Right atrium auricular region (tissue), 2 donors: Measurements from ENCODE around the gene PKP3. TPM values are rescaled to one million over a fixed set of nuclear protein-coding genes. Genes with fewer than 3 reads are reported as not detected.

Source experiments
- DNase-seq: peaks from one replicate; pipeline ENCODE4 v3.0.0-alpha.2; 2019; ENCODE audit warnings: low spot score
- H3K27ac ChIP-seq, 2 donors: fragments of 200-600 bp; sonication (generic); 1 replicate in 1 of 2; 2 replicates in 1 of 2; pipeline ENCODE4 v1.5.1; 2016 to 2019
- H3K27me3 ChIP-seq, 2 donors: fragments of 200-600 bp; sonication (generic); one replicate each; pipeline versions ENCODE4 v1.5.1 to v1.6.0; 2017 to 2019
- H3K36me3 ChIP-seq: fragments of 200-600 bp; sonication (generic); one replicate; pipeline ENCODE4 v1.5.1; 2016
- H3K4me1 ChIP-seq, 2 donors: fragments of 200-600 bp; sonication (generic); one replicate each; pipeline versions ENCODE4 v1.5.1 to v1.6.0; 2017 to 2019
- H3K4me3 ChIP-seq, 2 donors: fragments of 200-600 bp; sonication (generic); 1 replicate in 1 of 2; 2 replicates in 1 of 2; pipeline ENCODE4 v1.5.1; 2017 to 2019; ENCODE audit warnings: mild to moderate bottlenecking in 1 of 2, moderate library complexity in 1 of 2
- H3K9me3 ChIP-seq, 2 donors: fragments of 200-600 bp; sonication (generic); one replicate each; pipeline ENCODE4 v1.5.1; 2019
- total RNA-seq, 2 donors: library from RNA; depleted of rRNA; stranded (reverse); fragments of >200 nt; gene quantifications; one replicate each; pipeline ENCODE4 v1.1.0, GENCODE V29; 2016
- TF ChIP-seq, protein P1 (sequence below), 2 donors: fragments of 200-600 bp; sonication (generic); IDR thresholded peaks; one replicate each; pipeline ENCODE4 v1.5.1; 2019; ENCODE audit warnings: antibody characterized with exemption in 2 of 2

The PKP3 gene
- total RNA-seq, 2 donors from 2014 or later, result 0.43 to 1.0 TPM

DNA sequence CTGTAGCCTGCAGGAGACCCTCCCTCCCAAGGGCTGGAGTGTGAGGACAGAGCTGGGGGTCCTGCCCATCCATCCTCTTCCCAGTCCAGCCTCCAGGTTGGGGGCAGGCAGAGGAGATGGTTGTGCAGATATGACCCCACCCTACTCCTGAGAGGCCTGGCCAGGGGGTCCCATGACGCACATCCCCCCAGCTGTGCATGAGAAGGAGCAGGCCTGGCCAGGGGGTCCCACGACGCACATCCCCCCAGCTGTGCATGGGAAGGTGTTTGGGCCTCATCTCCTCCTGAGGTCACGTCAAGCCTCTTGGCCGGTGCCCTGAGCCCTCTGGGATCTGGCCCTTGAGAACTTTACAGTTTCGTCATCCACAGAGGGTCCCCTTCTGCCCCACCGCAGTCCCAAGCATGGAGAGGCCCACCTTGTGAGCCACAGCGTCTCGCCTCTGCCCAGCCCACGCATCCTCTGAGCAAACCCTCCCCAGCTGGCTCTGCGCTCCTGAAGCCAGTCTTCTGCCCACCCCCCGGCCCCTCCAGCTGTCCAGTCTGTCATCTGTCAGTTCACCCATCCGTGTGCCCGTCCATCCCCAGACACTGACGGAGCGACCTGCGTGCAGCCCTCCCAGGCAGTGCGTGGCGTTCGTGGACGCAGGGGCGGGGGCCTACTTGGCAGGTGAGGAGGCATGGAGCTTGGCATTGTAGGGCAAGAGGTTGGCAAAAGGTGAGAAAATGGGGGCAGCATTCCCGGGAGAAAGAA is 45.5 kb downstream of the PKP3 start:
- H3K4me3 ChIP-seq, result no peak overlapping the region
- TF ChIP-seq, protein P1, sequence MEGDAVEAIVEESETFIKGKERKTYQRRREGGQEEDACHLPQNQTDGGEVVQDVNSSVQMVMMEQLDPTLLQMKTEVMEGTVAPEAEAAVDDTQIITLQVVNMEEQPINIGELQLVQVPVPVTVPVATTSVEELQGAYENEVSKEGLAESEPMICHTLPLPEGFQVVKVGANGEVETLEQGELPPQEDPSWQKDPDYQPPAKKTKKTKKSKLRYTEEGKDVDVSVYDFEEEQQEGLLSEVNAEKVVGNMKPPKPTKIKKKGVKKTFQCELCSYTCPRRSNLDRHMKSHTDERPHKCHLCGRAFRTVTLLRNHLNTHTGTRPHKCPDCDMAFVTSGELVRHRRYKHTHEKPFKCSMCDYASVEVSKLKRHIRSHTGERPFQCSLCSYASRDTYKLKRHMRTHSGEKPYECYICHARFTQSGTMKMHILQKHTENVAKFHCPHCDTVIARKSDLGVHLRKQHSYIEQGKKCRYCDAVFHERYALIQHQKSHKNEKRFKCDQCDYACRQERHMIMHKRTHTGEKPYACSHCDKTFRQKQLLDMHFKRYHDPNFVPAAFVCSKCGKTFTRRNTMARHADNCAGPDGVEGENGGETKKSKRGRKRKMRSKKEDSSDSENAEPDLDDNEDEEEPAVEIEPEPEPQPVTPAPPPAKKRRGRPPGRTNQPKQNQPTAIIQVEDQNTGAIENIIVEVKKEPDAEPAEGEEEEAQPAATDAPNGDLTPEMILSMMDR (IDR thresholded peaks at IDR 0.05), result no peak
- peaks cover 0 to 6% of the 10 kb centered on the region in 2 donors for H3K27me3 ChIP-seq
- peaks cover 0 to 9% of the 10 kb centered on the region in 2 donors for H3K4me1 ChIP-seq
- DNase-seq, result no peak
- H3K36me3 ChIP-seq, result no peaks in the 10 kb centered on the region
- H3K9me3 ChIP-seq, result no peaks in the 10 kb centered on the region
- H3K27ac ChIP-seq, result no peak overlapping the region

DNA sequence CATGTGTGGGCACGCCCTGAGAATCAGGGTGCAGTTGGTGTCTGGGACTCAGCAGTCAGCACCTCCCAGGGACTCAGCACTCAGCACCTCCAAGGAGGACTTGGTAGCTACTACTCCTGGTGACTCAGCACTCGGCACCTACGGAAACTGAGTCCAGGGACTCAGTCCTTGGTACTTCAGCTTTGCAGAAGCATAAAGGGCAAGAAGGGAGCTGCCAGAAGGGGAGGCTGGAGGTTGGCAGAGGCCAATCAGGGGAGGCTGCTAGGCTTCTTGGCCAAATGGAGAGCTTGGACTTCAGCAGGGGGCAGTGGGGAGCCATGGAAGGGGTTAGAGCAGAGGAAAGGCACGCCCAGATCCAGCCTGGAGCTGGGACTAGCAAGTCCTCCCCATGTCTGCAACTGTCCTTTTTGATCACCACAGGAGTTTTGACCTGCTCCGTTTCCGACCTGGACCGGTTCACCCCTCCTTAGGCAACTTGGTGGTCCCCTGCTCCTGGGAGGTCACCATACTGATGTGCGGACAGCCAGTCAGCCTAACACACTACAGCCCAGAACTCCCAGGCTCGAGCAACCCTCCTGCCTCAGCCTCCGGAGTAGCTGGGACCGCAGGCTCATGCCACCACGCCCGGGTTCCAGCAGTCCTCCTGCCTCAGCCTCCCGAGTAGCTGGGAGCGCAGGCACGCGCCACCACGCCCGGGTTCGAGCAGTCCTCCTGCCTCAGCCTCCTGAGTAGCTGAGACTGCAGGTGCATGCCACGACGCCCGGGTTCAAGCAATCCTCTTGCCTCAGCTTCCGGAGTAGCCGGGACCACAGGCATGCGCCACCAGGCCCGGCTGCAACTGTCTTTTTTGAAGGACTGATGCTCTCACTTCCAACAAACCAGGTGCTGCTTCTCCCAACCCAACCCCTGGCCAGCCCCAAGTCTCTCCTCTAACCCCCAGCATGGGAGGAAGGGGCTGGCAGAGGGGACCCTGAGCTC is 46.3 kb downstream of the PKP3 start:
- H3K27me3 ChIP-seq, result peaks cover 0 to 6% of the 10 kb centered on the region in 2 donors
- no peak for DNase-seq
- H3K9me3 ChIP-seq, result no peaks in the 10 kb centered on the region
- H3K36me3 ChIP-seq, result no peaks in the 10 kb centered on the region
- H3K4me1 ChIP-seq, result peaks cover 0 to 12% of the 10 kb centered on the region in 2 donors
- TF ChIP-seq, protein P1 (IDR thresholded peaks at IDR 0.05), result no peak
- no peak overlapping the region for H3K4me3 ChIP-seq
- no peak overlapping the region for H3K27ac ChIP-seq

DNA sequence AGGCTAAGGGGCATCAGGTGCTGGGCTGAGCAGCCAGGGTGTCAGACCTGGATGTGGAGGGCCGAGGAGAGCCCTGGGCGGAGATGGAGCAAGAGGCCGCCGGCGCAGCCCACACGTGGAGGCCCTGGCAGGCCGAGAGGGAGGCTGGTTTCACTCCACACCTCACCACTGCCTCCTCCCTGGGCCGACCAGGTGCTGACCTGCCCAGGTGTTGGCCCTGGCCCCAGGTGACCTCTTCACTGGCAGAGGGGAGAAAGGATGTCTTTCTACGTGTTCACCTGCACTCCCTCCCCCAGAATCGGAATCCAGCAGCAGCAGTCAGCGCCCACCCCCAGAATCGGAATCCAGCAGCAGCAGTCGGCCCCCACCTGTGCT is 47.0 kb downstream of the PKP3 start:
- no peak overlapping the region for H3K4me3 ChIP-seq
- TF ChIP-seq, protein P1 (IDR thresholded peaks at IDR 0.05), result no peak
- no peaks in the 10 kb centered on the region for H3K36me3 ChIP-seq
- no peak for DNase-seq
- H3K27ac ChIP-seq, result no peak overlapping the region
- peaks cover 0 to 6% of the 10 kb centered on the region in 2 donors for H3K27me3 ChIP-seq
- H3K9me3 ChIP-seq, result no peaks in the 10 kb centered on the region
- H3K4me1 ChIP-seq, result peaks cover 0 to 12% of the 10 kb centered on the region in 2 donors

DNA sequence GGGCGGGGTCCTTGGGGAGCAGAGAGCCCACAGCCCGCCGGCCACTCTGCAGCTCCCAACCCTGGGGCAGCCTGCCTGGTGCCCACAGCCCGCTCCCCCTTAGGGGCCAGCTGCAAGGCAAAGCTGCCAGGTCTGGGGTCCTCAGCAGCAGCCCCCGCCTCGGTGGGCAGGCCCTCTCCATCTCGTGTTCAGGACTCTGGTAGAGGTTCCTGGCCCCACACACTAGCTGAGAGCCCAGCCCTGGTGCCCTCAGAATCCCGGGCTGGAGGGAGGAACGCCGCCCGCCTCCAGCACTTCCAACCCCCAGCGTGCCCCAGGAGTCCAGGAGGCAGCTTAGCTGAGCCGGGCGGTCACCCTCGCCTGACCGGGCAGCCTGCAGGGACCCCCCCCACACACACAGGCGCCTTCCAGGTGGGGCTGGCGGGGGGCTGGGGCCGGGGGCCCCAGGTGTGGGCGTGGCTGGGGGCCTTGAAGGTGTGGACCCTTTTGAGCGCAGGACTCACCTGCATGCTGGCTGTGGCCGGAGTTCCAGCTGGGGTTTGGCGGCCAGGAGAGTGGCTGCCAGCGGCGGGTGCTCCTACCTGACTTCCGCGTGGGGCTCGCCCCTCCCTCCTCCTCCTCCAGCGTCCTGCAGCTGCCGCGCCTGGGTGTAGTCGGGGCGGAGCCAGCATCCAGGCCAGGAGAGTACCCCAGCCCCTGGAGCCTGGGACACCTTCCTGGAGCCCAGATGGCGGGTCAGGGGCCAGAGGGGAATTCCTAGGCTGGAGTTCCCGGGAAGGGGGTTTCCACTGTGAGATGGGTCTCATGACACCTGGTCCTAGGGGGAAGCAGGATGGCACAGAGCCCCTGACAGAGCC is 47.6 kb downstream of the PKP3 start, which contains the start of gene ANO9:
Gene ANO9, minus strand, starts transcription at position 594 of the 857 bp plus-strand sequence. Its CDS starts 85 bp downstream, at position 509.
- Histone ChIP-seq H3K36me3 (no peaks in the 10 kb centered on the region), H3K9me3 (no peaks in the 10 kb centered on the region), H3K4me1 (peaks cover 0 to 12% of the 10 kb centered on the region in 2 donors), H3K27me3 (peaks cover 0 to 6% of the 10 kb centered on the region in 2 donors), H3K27ac (no peak within 1 kb of the TSS), H3K4me3 (peak within 1 kb of the TSS in 1 of 2 donors; percentile 17)
- DNase-seq, result no peak
- TF ChIP-seq, protein P1 (IDR thresholded peaks at IDR 0.05), result no peak

DNA sequence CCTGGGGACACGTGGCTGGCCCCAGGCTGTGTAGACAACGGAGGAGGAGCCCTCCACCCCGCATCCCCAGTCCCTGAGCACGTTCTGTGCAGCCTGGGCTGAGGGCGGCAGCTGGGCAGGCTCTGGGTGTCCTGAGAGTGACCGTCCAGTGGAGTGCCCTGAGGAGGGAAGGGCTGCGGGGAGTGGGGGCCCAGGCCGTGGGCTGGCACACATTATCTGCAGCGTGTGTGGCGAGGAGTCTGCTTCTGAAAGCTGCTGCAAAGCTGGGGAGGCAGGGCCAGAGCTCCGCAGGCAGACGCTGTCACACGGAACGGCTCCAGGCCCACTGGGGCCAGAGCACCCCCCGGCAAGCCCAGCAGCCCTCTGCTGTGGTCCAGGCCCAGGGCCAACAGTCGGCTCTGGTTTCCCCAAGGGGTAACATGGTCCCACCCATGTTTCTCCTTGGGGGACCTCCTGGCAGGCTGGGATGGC is 48.6 kb downstream of the PKP3 start:
- H3K36me3 ChIP-seq, result no peaks in the 10 kb centered on the region

More for the DNA sequence above, 48.6 kb downstream of the PKP3 start:
- peaks cover 0 to 14% of the 10 kb centered on the region in 2 donors for H3K4me1 ChIP-seq
- TF ChIP-seq, protein P1 (IDR thresholded peaks at IDR 0.05), result no peak
- peaks cover 0 to 6% of the 10 kb centered on the region in 2 donors for H3K27me3 ChIP-seq
- no peak overlapping the region for H3K4me3 ChIP-seq
- H3K9me3 ChIP-seq, result no peaks in the 10 kb centered on the region
- DNase-seq, result no peak
- H3K27ac ChIP-seq, result no peak overlapping the region
